ENCODE measurements around the gene PPIL4. TPM values are rescaled to one million over a fixed set of nuclear protein-coding genes. Genes with fewer than 3 reads are reported as not detected.

Gene PPIL4
- total RNA-seq, 4 donors from 2014 or later, result 15.8 to 28.9 (median 20.5) TPM

GRCh38 chr6:149493761-149494320 lies 52.0 kb downstream of the PPIL4 start:
- H3K27ac ChIP-seq, result no peak overlapping the region
- no peaks in the 10 kb centered on the region for H3K36me3 ChIP-seq
- no peak for DNase-seq
- no peak overlapping the region for H3K4me3 ChIP-seq
- TF ChIP-seq CTCF (IDR thresholded peaks at IDR 0.05) (no peak), POLR2A (IDR thresholded peaks at IDR 0.05) (no peak)
- H3K9me3 ChIP-seq, result no peaks in the 10 kb centered on the region
- H3K4me1 ChIP-seq, result no peaks in the 10 kb centered on the region
- no peaks in the 10 kb centered on the region for H3K27me3 ChIP-seq

- TF ChIP-seq POLR2A (IDR thresholded peaks at IDR 0.05) (no peak), CTCF (IDR thresholded peaks at IDR 0.05) (no peak)
- no peak overlapping the region for H3K27ac ChIP-seq
- DNase-seq, result no peak
- no peak overlapping the region for H3K4me3 ChIP-seq
- no peaks in the 10 kb centered on the region for H3K27me3 ChIP-seq
- H3K9me3 ChIP-seq, result no peaks in the 10 kb centered on the region
- no peaks in the 10 kb centered on the region for H3K36me3 ChIP-seq
- H3K4me1 ChIP-seq, result no peaks in the 10 kb centered on the region
Observed at GRCh38 chr6:149492798-149493343, 53.0 kb downstream of the PPIL4 start.

- H3K36me3 ChIP-seq, result no peaks in the 10 kb centered on the region
- no peak for DNase-seq
- no peaks in the 10 kb centered on the region for H3K9me3 ChIP-seq
- H3K4me3 ChIP-seq, result no peak overlapping the region
- H3K27me3 ChIP-seq, result no peaks in the 10 kb centered on the region
- H3K4me1 ChIP-seq, result peaks cover 0 to 10% (median 6%) of the 10 kb centered on the region in 4 donors
- H3K27ac ChIP-seq, result no peak overlapping the region
- TF ChIP-seq CTCF (IDR thresholded peaks at IDR 0.05) (no peak), POLR2A (IDR thresholded peaks at IDR 0.05) (no peak)
Observed at GRCh38 chr6:149489967-149490366, 55.9 kb downstream of the PPIL4 start.

GRCh38 chr6:149488815-149489214 lies 57.0 kb downstream of the PPIL4 start:
- Histone ChIP-seq H3K27ac (peak overlapping the region in 1 of 4 donors; percentile 59), H3K36me3 (no peaks in the 10 kb centered on the region), H3K9me3 (no peaks in the 10 kb centered on the region), H3K27me3 (no peaks in the 10 kb centered on the region), H3K4me1 (peaks cover 0 to 12% (median 6%) of the 10 kb centered on the region in 4 donors), H3K4me3 (no peak overlapping the region)
- TF ChIP-seq CTCF (IDR thresholded peaks at IDR 0.05) (no peak), POLR2A (IDR thresholded peaks at IDR 0.05) (no peak)
- peak in 1 of 3 donors; percentile 62 for DNase-seq

- DNase-seq, result no peak
- Histone ChIP-seq H3K9me3 (no peaks in the 10 kb centered on the region), H3K27me3 (no peaks in the 10 kb centered on the region), H3K27ac (no peak overlapping the region), H3K4me1 (peaks cover 0 to 24% (median 6%) of the 10 kb centered on the region in 4 donors), H3K4me3 (no peak overlapping the region), H3K36me3 (no peaks in the 10 kb centered on the region)
- no peak for TF ChIP-seq CTCF (IDR thresholded peaks at IDR 0.05)
- TF ChIP-seq POLR2A (IDR thresholded peaks at IDR 0.05), result no peak
Observed at GRCh38 chr6:149487316-149487715, 58.5 kb downstream of the PPIL4 start.
